ENCODE results near the gene EBF4.

Gene EBF4

DNA sequence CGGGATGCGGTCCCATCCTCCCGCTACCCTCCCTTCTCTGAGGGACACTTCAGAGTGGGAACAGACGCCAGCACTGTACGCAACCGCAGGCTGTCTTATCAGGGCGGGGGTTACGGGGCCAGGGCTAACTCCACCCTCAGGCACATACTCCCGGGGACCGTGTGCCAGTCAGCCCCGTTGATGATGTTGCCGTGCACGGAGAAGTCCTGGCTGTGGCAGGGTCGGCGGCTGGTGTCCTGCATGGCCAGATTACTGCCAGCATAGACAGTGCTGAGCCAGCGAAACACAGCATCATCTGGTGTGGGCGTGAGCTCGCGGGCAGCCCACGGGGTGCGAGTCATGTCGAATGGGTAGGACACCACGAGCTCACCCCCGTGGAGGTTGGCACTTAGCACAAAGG lies 102.9 kb downstream of the EBF4 start:
- Histone ChIP-seq H3K36me3 (ENCODE audit: control insufficient read depth, insufficient read depth, low read length) (no peaks in the 10 kb centered on the region), H3K27me3 (replicated peaks; ENCODE audit: control insufficient read depth, insufficient read depth, low read length) (peaks cover 2% of the 10 kb centered on the region; the same call in 1 of the 2 replicates), H3K4me3 (replicated peaks; ENCODE audit: low read depth, low read length) (no peak overlapping the region)
- TF ChIP-seq, protein P1, sequence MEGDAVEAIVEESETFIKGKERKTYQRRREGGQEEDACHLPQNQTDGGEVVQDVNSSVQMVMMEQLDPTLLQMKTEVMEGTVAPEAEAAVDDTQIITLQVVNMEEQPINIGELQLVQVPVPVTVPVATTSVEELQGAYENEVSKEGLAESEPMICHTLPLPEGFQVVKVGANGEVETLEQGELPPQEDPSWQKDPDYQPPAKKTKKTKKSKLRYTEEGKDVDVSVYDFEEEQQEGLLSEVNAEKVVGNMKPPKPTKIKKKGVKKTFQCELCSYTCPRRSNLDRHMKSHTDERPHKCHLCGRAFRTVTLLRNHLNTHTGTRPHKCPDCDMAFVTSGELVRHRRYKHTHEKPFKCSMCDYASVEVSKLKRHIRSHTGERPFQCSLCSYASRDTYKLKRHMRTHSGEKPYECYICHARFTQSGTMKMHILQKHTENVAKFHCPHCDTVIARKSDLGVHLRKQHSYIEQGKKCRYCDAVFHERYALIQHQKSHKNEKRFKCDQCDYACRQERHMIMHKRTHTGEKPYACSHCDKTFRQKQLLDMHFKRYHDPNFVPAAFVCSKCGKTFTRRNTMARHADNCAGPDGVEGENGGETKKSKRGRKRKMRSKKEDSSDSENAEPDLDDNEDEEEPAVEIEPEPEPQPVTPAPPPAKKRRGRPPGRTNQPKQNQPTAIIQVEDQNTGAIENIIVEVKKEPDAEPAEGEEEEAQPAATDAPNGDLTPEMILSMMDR (IDR thresholded peaks at IDR 0.05; ENCODE audit: insufficient read depth, low read length, poor library complexity, severe bottlenecking): no peak
- DNase-seq (ENCODE audit: extremely low read depth, insufficient read length): no peak

GRCh38 chr20:2796011-2796660 lies 103.6 kb downstream of the EBF4 start:
- TF ChIP-seq, protein P1 (IDR thresholded peaks at IDR 0.05; ENCODE audit: insufficient read depth, low read length, poor library complexity, severe bottlenecking): no peak
- DNase-seq (ENCODE audit: extremely low read depth, insufficient read length): no peak
- Histone ChIP-seq H3K27me3 (replicated peaks; ENCODE audit: control insufficient read depth, insufficient read depth, low read length) (peaks cover 2% of the 10 kb centered on the region), H3K4me3 (replicated peaks; ENCODE audit: low read depth, low read length) (no peak overlapping the region), H3K36me3 (ENCODE audit: control insufficient read depth, insufficient read depth, low read length) (no peaks in the 10 kb centered on the region)

- Histone ChIP-seq H3K36me3 (ENCODE audit: control insufficient read depth, insufficient read depth, low read length) (no peaks in the 10 kb centered on the region), H3K4me3 (replicated peaks; ENCODE audit: low read depth, low read length) (no peak overlapping the region), H3K27me3 (replicated peaks; ENCODE audit: control insufficient read depth, insufficient read depth, low read length) (peaks cover 3% of the 10 kb centered on the region)
- TF ChIP-seq, protein P1 (IDR thresholded peaks at IDR 0.05; ENCODE audit: insufficient read depth, low read length, poor library complexity, severe bottlenecking): no peak
- no peak for DNase-seq (ENCODE audit: extremely low read depth, insufficient read length)
Measured at GRCh38 chr20:2797136-2797983, 104.8 kb downstream of the EBF4 start.

GRCh38 chr20:2798095-2798805 lies 105.7 kb downstream of the EBF4 start:
- no peak for DNase-seq (ENCODE audit: extremely low read depth, insufficient read length)
- no peaks in the 10 kb centered on the region for H3K36me3 ChIP-seq (ENCODE audit: control insufficient read depth, insufficient read depth, low read length)
- TF ChIP-seq, protein P1 (IDR thresholded peaks at IDR 0.05; ENCODE audit: insufficient read depth, low read length, poor library complexity, severe bottlenecking): no peak
- no peak overlapping the region for H3K4me3 ChIP-seq (replicated peaks; ENCODE audit: low read depth, low read length)
- peaks cover 3% of the 10 kb centered on the region for H3K27me3 ChIP-seq (replicated peaks; ENCODE audit: control insufficient read depth, insufficient read depth, low read length)

DNA sequence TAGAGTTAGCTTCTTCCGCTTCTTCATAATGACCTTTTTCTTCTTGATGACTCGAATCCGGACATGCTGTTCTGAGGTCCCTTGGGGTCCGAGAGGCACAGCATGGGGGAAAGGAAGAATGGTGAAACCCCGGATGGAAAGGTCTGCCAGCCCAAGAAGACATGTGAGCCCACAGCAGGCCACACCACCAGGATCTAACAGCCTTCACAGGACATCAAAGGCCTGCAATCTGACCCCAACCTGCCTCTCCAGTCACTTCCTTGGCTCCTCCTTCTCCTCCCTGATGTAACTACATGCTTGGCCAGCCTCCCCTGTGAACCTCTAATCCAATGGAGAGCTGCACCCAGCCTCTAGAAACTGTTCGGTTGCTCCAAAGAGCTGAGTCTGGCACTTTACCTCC lies 106.2 kb downstream of the EBF4 start:
- no peak for DNase-seq (ENCODE audit: extremely low read depth, insufficient read length)
- H3K27me3 ChIP-seq (replicated peaks; ENCODE audit: control insufficient read depth, insufficient read depth, low read length): peaks cover 3% of the 10 kb centered on the region
- no peaks in the 10 kb centered on the region for H3K36me3 ChIP-seq (ENCODE audit: control insufficient read depth, insufficient read depth, low read length)
- no peak overlapping the region for H3K4me3 ChIP-seq (replicated peaks; ENCODE audit: low read depth, low read length)
- TF ChIP-seq, protein P1 (IDR thresholded peaks at IDR 0.05; ENCODE audit: insufficient read depth, low read length, poor library complexity, severe bottlenecking): no peak
